Measurements from ENCODE around the gene RNF222. TPM values are rescaled to one million over a fixed set of nuclear protein-coding genes. Genes with fewer than 3 reads are reported as not detected.
"Not testable (repeated sequence)": the region's sequence is repeated elsewhere in the genome, so short reads cannot be mapped to it uniquely, and the experiment has no call there.

The RNF222 gene
- total RNA-seq, 2 experiments from 2014 or later = not detected

GRCh38 chr17:8347001-8347400, 50.6 kb downstream of the RNF222 start:
- POLR2A ChIA-PET; H3K27ac Mint-ChIP-seq; H3K9me3 Mint-ChIP-seq (ENCODE audit: low read depth); ATAC-seq; intact Hi-C loops (cut with DNase I, micrococcal nuclease); H3K36me3 Mint-ChIP-seq (ENCODE audit: low read depth); DNase-seq; CTCF ChIA-PET; H3K4me1 Mint-ChIP-seq; H3K4me3 Mint-ChIP-seq: not testable (repeated sequence)
- H3K27me3 Mint-ChIP-seq = peaks cover 19% of the 10 kb centered on the region

GRCh38 chr17:8345951-8346665, 51.5 kb downstream of the RNF222 start:
- Mint-ChIP-seq H3K4me3 (no peak overlapping the region), H3K27ac (no peak overlapping the region), H3K4me1 (no peaks in the 10 kb centered on the region), H3K9me3 (ENCODE audit: low read depth) (no peaks in the 10 kb centered on the region), H3K36me3 (ENCODE audit: low read depth) (no peaks in the 10 kb centered on the region), H3K27me3 (peaks cover 19% of the 10 kb centered on the region)
- DNase-seq (no peak), ATAC-seq (no peak)
- intact Hi-C loops (cut with DNase I, micrococcal nuclease) = no loop called here
- ChIA-PET POLR2A (no interaction called here), CTCF (interaction anchor here (0.6 to 0.8 kb wide), 3 partner anchors 17 to 31 kb away, joined by 3 read pairs; no protein-coding TSS in a partner anchor)

- POLR2A ChIA-PET = no interaction called here
- peak; percentile 14 for DNase-seq
- H3K4me1 Mint-ChIP-seq = no peaks in the 10 kb centered on the region
These were observed 52.5 kb downstream of the RNF222 start for GRCh38 chr17:8345052-8345690.

GRCh38 chr17:8341456-8341855, 56.2 kb downstream of the RNF222 start:
- Mint-ChIP-seq H3K27ac (no peak overlapping the region), H3K4me3 (no peak overlapping the region), H3K36me3 (ENCODE audit: low read depth) (no peaks in the 10 kb centered on the region), H3K4me1 (peaks cover 11% of the 10 kb centered on the region), H3K9me3 (ENCODE audit: low read depth) (no peaks in the 10 kb centered on the region), H3K27me3 (peaks cover 3% of the 10 kb centered on the region)
- ATAC-seq = no peak
- ChIA-PET POLR2A (no interaction called here), CTCF (interaction anchor here (0.7 to 1.2 kb wide), 3 partner anchors 42 to 444 kb away, joined by 3 read pairs; partner anchors contain the start of gene SLC25A35)
- intact Hi-C loops (cut with DNase I, micrococcal nuclease) = no loop called here
- DNase-seq = no peak

More at GRCh38 chr17:8345052-8345690, 52.5 kb downstream of the RNF222 start:
- CTCF ChIA-PET = interaction anchor here (0.6 to 0.8 kb wide), 2 partner anchors 19 to 32 kb away, joined by 3 read pairs; no protein-coding TSS in a partner anchor
- intact Hi-C loops (cut with DNase I, micrococcal nuclease) = no loop called here
- no peaks in the 10 kb centered on the region for H3K36me3 Mint-ChIP-seq (ENCODE audit: low read depth)
- ATAC-seq = peak; percentile 42
- no peaks in the 10 kb centered on the region for H3K9me3 Mint-ChIP-seq (ENCODE audit: low read depth)
- H3K27me3 Mint-ChIP-seq = peaks cover 19% of the 10 kb centered on the region
- no peak overlapping the region for H3K4me3 Mint-ChIP-seq
- H3K27ac Mint-ChIP-seq = no peak overlapping the region

Other genes starting within 250 kb of the RNF222 start
- gene PER1, start 245.4 kb downstream of the RNF222 start, total RNA-seq = 10 to 100 TPM; 46.5 to 55.9 TPM
- 10 to 100 TPM; 26.7 to 27.8 TPM for gene VAMP2, start 234.9 kb downstream of the RNF222 start, total RNA-seq
- gene TMEM107, start 221.4 kb downstream of the RNF222 start, total RNA-seq = 10 to 100 TPM; 24.0 to 34.4 TPM
- gene BORCS6, start 207.6 kb downstream of the RNF222 start, total RNA-seq = 1 to 10 TPM; 3.9 to 4.5 TPM
- 100 to 1,000 TPM; 173 to 226 TPM for gene AURKB, start 187.3 kb downstream of the RNF222 start, total RNA-seq
- 10 to 100 TPM; 49.3 to 57.9 TPM for gene CTC1, start 149.8 kb downstream of the RNF222 start, total RNA-seq
- 100 to 1,000 TPM; 113 to 141 TPM for gene PFAS, start 148.5 kb downstream of the RNF222 start, total RNA-seq
- gene RANGRF, start 109.2 kb downstream of the RNF222 start, total RNA-seq = 10 to 100 TPM; 37.9 to 40.1 TPM
- gene SLC25A35, start 102.4 kb downstream of the RNF222 start, total RNA-seq = 1 to 10 TPM; 1.9 to 2.3 TPM
- gene ARHGEF15, start 87.6 kb downstream of the RNF222 start, total RNA-seq = not detected
- gene ODF4, start 58.0 kb downstream of the RNF222 start, total RNA-seq = not detected
- 1,000 to 10,000 TPM; 3,064 to 3,721 TPM for gene RPL26, start 14.6 kb downstream of the RNF222 start, total RNA-seq
- gene NDEL1, start 38.1 kb upstream of the RNF222 start, total RNA-seq = 10 to 100 TPM; 51.9 to 58.6 TPM
- 10 to 100 TPM; 17.0 to 21.3 TPM for gene MYH10, start 232.9 kb upstream of the RNF222 start, total RNA-seq